HEK293 (cell line): Measurements from ENCODE around the gene CELF6.

Source experiments
- KLF10 ChIP-seq: fragments of 450-650 bp; IDR thresholded peaks from 2 replicates; pipeline ENCODE4 v1.5.1; 2018; ENCODE audit warnings: missing biosample characterization, mild to moderate bottlenecking, missing genetic modification characterization
- SP2 ChIP-seq: fragments of 450-650 bp; formaldehyde crosslinking; IDR thresholded peaks from 2 replicates; pipeline ENCODE4 v1.5.1; 2016; ENCODE audit warnings: missing biosample characterization, missing genetic modification characterization
- ZNF184 ChIP-seq: fragments of 450-650 bp; IDR thresholded peaks from 2 replicates; pipeline ENCODE4 v1.5.1; 2018; ENCODE audit warnings: missing biosample characterization, mild to moderate bottlenecking, missing genetic modification characterization
- ZNF221 ChIP-seq: fragments of 450-650 bp; formaldehyde crosslinking; IDR thresholded peaks from 2 replicates; pipeline ENCODE4 v1.5.1; 2017; ENCODE audit warnings: missing biosample characterization, missing genetic modification characterization, borderline replicate concordance
- ZNF324 ChIP-seq: fragments of 450-650 bp; formaldehyde crosslinking; IDR thresholded peaks from 2 replicates; pipeline ENCODE4 v1.5.1; 2016; ENCODE audit warnings: missing biosample characterization, missing genetic modification characterization
- ZNF623 ChIP-seq: fragments of 450-650 bp; formaldehyde crosslinking; IDR thresholded peaks from 2 replicates; pipeline ENCODE4 v1.5.1; 2016; ENCODE audit warnings: missing biosample characterization, missing genetic modification characterization
- TF ChIP-seq, protein P1 (sequence below): fragments of 450-650 bp; formaldehyde crosslinking; IDR thresholded peaks from 2 replicates; pipeline ENCODE4 v1.5.1; 2016; ENCODE audit warnings: missing biosample characterization, missing genetic modification characterization, low read depth
- TF ChIP-seq, protein P2 (sequence below): fragments of 450-650 bp; formaldehyde crosslinking; IDR thresholded peaks from 2 replicates; pipeline ENCODE4 v1.5.1; 2016; ENCODE audit warnings: missing biosample characterization, missing genetic modification characterization
- TF ChIP-seq, protein P3 (sequence below): fragments of 450-650 bp; formaldehyde crosslinking; IDR thresholded peaks from 2 replicates; pipeline ENCODE4 v1.5.1; 2016; ENCODE audit warnings: missing biosample characterization, missing genetic modification characterization
- TF ChIP-seq, protein P4 (sequence below): fragments of 450-650 bp; formaldehyde crosslinking; IDR thresholded peaks from 2 replicates; pipeline ENCODE4 v1.5.1; 2016; ENCODE audit warnings: missing biosample characterization, missing genetic modification characterization
- TF ChIP-seq, protein P5 (sequence below): fragments of 450-650 bp; IDR thresholded peaks from 2 replicates; pipeline ENCODE4 v1.5.1; 2018; ENCODE audit warnings: missing biosample characterization, mild to moderate bottlenecking, missing genetic modification characterization

DNA sequence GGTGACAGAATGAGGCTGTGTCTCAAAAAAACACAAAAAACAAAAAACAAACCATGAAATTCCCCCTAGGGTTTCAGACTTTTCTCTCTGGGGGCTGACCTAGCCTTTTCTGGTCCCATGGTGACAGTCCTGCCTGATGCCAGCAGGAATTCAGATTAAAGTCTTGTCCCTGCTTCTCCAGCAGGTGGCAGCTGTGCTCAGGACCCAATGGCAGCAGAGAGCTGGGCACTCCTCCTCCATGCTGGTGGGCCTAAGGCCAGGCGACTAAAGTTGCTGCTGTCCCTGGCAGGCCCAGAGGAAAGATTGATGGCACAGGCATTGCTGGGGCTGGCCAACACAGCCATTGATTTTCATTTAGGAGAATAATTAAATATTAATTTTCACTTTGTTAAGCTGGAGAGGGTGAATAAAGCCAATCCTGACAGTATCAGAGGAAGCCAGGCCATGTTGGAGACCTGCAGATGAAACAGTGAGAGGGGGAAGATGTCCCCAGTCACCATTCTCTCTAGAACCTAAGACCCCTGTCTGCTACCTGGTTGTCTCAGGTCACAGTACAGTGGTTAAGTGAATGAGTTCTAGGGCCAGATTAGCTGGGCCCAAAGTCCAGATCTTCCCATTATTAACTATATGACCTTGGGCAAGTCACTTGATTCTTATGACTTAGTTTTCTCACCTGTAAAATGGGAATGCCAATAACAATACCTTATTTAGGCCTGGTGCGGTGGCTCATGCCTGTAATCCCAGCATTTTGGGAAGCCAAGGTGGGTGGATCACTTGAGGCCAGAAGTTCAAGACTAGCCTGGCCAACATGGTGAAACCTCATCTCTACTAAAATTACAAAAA is 7.1 kb downstream of the CELF6 start:
- TF ChIP-seq ZNF184 (tag by site-specific recombination), result no peak
- TF ChIP-seq, protein P1, sequence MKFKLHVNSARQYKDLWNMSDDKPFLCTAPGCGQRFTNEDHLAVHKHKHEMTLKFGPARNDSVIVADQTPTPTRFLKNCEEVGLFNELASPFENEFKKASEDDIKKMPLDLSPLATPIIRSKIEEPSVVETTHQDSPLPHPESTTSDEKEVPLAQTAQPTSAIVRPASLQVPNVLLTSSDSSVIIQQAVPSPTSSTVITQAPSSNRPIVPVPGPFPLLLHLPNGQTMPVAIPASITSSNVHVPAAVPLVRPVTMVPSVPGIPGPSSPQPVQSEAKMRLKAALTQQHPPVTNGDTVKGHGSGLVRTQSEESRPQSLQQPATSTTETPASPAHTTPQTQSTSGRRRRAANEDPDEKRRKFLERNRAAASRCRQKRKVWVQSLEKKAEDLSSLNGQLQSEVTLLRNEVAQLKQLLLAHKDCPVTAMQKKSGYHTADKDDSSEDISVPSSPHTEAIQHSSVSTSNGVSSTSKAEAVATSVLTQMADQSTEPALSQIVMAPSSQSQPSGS (tag by site-specific recombination), result no peak
- 0 out of 2 replicates have a peak, but pooled peaks have one; percentile 20 for TF ChIP-seq SP2 (tag by site-specific recombination)
- TF ChIP-seq, protein P2, sequence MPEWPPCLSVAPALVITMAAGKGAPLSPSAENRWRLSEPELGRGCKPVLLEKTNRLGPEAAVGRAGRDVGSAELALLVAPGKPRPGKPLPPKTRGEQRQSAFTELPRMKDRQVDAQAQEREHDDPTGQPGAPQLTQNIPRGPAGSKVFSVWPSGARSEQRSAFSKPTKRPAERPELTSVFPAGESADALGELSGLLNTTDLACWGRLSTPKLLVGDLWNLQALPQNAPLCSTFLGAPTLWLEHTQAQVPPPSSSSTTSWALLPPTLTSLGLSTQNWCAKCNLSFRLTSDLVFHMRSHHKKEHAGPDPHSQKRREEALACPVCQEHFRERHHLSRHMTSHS (tag by site-specific recombination), result no peak
- TF ChIP-seq KLF10 (tag by site-specific recombination), result 0 out of 2 replicates have a peak, but pooled peaks have one; percentile 40
- TF ChIP-seq, protein P3, sequence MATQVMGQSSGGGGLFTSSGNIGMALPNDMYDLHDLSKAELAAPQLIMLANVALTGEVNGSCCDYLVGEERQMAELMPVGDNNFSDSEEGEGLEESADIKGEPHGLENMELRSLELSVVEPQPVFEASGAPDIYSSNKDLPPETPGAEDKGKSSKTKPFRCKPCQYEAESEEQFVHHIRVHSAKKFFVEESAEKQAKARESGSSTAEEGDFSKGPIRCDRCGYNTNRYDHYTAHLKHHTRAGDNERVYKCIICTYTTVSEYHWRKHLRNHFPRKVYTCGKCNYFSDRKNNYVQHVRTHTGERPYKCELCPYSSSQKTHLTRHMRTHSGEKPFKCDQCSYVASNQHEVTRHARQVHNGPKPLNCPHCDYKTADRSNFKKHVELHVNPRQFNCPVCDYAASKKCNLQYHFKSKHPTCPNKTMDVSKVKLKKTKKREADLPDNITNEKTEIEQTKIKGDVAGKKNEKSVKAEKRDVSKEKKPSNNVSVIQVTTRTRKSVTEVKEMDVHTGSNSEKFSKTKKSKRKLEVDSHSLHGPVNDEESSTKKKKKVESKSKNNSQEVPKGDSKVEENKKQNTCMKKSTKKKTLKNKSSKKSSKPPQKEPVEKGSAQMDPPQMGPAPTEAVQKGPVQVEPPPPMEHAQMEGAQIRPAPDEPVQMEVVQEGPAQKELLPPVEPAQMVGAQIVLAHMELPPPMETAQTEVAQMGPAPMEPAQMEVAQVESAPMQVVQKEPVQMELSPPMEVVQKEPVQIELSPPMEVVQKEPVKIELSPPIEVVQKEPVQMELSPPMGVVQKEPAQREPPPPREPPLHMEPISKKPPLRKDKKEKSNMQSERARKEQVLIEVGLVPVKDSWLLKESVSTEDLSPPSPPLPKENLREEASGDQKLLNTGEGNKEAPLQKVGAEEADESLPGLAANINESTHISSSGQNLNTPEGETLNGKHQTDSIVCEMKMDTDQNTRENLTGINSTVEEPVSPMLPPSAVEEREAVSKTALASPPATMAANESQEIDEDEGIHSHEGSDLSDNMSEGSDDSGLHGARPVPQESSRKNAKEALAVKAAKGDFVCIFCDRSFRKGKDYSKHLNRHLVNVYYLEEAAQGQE (tag by site-specific recombination), result no peak
- TF ChIP-seq ZNF221 (tag by site-specific recombination), result no peak
- no peak for TF ChIP-seq ZNF623 (tag by site-specific recombination)
- TF ChIP-seq, protein P4, sequence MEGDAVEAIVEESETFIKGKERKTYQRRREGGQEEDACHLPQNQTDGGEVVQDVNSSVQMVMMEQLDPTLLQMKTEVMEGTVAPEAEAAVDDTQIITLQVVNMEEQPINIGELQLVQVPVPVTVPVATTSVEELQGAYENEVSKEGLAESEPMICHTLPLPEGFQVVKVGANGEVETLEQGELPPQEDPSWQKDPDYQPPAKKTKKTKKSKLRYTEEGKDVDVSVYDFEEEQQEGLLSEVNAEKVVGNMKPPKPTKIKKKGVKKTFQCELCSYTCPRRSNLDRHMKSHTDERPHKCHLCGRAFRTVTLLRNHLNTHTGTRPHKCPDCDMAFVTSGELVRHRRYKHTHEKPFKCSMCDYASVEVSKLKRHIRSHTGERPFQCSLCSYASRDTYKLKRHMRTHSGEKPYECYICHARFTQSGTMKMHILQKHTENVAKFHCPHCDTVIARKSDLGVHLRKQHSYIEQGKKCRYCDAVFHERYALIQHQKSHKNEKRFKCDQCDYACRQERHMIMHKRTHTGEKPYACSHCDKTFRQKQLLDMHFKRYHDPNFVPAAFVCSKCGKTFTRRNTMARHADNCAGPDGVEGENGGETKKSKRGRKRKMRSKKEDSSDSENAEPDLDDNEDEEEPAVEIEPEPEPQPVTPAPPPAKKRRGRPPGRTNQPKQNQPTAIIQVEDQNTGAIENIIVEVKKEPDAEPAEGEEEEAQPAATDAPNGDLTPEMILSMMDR (tag by site-specific recombination), result peak; percentile 82
- TF ChIP-seq ZNF324 (tag by site-specific recombination), result no peak
- TF ChIP-seq, protein P5, sequence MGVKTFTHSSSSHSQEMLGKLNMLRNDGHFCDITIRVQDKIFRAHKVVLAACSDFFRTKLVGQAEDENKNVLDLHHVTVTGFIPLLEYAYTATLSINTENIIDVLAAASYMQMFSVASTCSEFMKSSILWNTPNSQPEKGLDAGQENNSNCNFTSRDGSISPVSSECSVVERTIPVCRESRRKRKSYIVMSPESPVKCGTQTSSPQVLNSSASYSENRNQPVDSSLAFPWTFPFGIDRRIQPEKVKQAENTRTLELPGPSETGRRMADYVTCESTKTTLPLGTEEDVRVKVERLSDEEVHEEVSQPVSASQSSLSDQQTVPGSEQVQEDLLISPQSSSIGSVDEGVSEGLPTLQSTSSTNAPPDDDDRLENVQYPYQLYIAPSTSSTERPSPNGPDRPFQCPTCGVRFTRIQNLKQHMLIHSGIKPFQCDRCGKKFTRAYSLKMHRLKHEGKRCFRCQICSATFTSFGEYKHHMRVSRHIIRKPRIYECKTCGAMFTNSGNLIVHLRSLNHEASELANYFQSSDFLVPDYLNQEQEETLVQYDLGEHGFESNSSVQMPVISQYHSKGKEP (tag by site-specific recombination), result no peak
